Astrocyte of the cerebellum (primary cell): ENCODE measurements around the gene RTN1.

Experiments
- DNase-seq: peaks from one replicate; pipeline ENCODE4 v3.0.0-alpha.2; 2011; ENCODE audit warnings: low read depth
- H3K4me3 ChIP-seq: 2 replicates; pipeline ENCODE4 v1.5.1; 2011; ENCODE audit warnings: mild to moderate bottlenecking, low read depth, low read length, moderate library complexity
- in situ Hi-C: cut with HindIII; loops from 2 replicates; pipeline ENCODE4 v1.10.0; 2017; ENCODE audit warnings: low sequenced_read_pairs
- TF ChIP-seq, protein P1 (sequence below): IDR thresholded peaks from 2 replicates; pipeline ENCODE4 v1.5.1; 2012; ENCODE audit warnings: low read length, low read depth, moderate library complexity, mild to moderate bottlenecking; ENCODE audit errors: missing control alignments

Gene RTN1

GRCh38 chr14:59890676-59891075, 20.1 kb upstream of the RTN1 start:
- TF ChIP-seq, protein P1, sequence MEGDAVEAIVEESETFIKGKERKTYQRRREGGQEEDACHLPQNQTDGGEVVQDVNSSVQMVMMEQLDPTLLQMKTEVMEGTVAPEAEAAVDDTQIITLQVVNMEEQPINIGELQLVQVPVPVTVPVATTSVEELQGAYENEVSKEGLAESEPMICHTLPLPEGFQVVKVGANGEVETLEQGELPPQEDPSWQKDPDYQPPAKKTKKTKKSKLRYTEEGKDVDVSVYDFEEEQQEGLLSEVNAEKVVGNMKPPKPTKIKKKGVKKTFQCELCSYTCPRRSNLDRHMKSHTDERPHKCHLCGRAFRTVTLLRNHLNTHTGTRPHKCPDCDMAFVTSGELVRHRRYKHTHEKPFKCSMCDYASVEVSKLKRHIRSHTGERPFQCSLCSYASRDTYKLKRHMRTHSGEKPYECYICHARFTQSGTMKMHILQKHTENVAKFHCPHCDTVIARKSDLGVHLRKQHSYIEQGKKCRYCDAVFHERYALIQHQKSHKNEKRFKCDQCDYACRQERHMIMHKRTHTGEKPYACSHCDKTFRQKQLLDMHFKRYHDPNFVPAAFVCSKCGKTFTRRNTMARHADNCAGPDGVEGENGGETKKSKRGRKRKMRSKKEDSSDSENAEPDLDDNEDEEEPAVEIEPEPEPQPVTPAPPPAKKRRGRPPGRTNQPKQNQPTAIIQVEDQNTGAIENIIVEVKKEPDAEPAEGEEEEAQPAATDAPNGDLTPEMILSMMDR, result no peak
- in situ Hi-C loops, result no loop called here
- H3K4me3 ChIP-seq, result no peak overlapping the region
- DNase-seq, result no peak

DNA sequence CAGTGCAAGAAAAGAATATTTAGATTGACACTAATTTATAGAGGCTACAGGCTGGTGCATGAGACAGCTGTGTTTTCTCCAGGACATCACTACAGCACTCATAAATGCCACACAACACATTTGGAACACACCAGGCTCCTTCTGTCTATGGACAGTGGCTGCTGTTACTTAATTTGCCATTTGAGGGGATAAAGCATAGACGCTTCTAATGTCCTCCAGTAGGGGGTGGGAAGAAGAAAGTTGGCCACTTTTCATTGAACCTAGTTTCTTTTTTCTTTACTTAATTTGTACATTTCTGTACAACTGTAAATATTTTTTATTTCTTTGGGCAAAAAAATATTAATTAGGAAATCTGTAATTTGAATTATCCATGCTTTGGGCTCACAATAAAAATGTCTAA, 12.4 kb upstream of the RTN1 start:
- TF ChIP-seq, protein P1, result peak; percentile 37

GRCh38 chr14:59871166-59871495, 555 bp upstream of the RTN1 start:
- in situ Hi-C loops, result no loop called here
- TF ChIP-seq, protein P1, result no peak
- no peak for DNase-seq
- peak overlapping the region; percentile 53 for H3K4me3 ChIP-seq

More for the DNA sequence above, 12.4 kb upstream of the RTN1 start:
- in situ Hi-C loops, result no loop called here
- no peak for DNase-seq
- no peak overlapping the region for H3K4me3 ChIP-seq

GRCh38 chr14:59869381-59870255, 958 bp downstream of the RTN1 start:
- DNase-seq, result no peak
- in situ Hi-C loops, result no loop called here

DNA sequence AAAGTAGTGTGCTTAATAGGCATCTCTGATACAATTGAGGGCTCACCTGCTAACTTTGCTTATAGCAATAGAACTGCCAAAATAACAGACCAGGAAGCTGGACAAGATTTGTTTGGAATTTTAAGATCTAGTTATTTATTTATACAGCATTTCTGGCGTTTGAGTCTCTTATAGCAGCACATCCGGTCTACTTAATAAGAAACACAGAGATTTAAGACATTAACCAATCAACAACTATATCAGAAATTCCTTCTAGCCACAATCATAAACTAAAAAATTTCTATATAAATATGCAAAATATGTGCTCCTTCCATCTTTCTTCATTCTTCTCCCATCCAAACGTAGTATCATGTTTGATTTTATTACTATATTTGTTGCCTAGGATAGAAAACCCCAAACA, 2.6 kb downstream of the RTN1 start:
- TF ChIP-seq, protein P1, result no peak
- in situ Hi-C loops, result no loop called here
- no peak overlapping the region for H3K4me3 ChIP-seq
- no peak for DNase-seq

More at GRCh38 chr14:59869381-59870255, 958 bp downstream of the RTN1 start:
- TF ChIP-seq, protein P1, result no peak
- peak overlapping the region; percentile 53 for H3K4me3 ChIP-seq

- DNase-seq, result no peak
- H3K4me3 ChIP-seq, result no peak overlapping the region
- in situ Hi-C loops, result no loop called here
- TF ChIP-seq, protein P1, result no peak
Measured at GRCh38 chr14:59863806-59864525, 6.6 kb downstream of the RTN1 start.
